ENCODE measurements around the gene CHST11.
A peak's percentile ranks its signal among the peaks of the same experiment; 100 is the strongest.
"Not testable (repeated sequence)": the region's sequence is repeated elsewhere in the genome, so short reads cannot be mapped to it uniquely, and the experiment has no call there.

CHST11 gene

DNA sequence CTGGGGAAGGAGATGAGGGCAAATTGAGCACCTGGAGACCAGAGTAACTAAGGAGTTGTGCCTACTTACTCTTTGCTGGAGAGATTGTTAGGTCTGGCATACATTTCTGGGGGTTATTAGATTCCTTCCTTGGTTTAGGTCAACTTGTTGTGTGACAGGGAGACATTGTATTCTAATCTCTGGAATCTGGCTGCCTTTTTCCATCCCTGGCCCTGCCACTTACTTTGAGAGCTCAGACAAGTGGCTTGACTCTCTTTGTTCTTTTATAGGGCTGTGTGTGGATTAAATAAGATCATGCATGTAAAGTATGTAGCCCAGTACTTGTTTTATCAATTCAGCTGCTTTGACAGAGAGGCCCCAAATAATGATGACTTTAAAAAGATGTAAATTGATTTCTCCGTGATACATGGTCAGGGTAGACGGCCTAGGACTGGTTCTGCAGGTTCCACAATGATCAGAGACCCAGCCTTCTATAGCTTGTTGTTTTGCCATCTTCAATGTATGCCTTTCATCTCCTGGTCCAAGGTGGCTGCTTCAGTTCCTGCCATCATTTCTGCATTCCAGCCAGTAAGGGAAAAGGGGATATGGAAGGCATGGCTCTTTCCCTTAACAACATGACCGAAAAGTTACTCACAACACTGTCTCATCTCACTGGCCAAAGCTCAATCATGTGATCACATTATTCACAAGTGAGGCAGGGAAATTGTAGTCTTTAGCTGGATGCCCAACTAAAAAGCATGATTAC lies 72.6 kb downstream of the CHST11 start:
- DNase-seq (ENCODE audit: low spot score), result no peak

DNA sequence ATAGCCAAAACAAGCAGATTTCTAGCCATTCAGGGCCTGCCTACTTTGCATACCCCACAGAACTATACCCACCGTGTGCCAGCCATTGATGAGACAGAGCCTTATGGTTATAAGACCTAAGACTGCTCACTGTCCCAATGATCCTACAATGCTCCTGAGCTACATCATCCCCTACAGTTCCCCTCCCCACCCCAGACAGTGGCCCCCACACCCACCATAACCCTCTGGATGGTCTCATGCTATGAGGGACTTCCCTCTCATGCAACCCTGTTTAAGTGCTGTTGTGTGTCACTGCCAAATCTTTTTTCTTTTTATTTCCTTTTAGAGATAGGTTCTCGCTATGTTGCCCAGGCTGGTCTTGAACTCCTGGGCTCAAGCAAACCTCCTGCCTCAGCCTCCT lies 75.9 kb downstream of the CHST11 start:
- no peak for DNase-seq (ENCODE audit: low spot score)

DNA sequence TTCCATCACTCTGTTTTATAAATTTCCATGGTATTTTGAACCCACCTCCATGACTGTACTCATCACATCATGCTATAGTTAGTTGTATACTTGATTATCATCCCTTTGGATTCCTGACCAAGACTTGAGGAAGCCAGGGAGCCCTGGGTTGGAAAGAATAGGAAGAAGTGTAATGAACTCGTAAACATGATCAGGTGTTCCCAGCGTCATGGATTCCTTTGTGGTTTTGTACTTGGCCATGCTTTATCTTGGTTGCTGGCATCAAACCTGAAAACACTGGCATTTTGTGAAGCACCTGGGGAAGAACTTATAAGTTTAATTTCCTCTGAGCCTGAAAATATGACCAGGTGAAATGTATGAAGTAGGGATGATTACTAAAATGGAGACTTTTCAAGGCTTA lies 76.4 kb downstream of the CHST11 start:
- no peak for DNase-seq (ENCODE audit: low spot score)

DNA sequence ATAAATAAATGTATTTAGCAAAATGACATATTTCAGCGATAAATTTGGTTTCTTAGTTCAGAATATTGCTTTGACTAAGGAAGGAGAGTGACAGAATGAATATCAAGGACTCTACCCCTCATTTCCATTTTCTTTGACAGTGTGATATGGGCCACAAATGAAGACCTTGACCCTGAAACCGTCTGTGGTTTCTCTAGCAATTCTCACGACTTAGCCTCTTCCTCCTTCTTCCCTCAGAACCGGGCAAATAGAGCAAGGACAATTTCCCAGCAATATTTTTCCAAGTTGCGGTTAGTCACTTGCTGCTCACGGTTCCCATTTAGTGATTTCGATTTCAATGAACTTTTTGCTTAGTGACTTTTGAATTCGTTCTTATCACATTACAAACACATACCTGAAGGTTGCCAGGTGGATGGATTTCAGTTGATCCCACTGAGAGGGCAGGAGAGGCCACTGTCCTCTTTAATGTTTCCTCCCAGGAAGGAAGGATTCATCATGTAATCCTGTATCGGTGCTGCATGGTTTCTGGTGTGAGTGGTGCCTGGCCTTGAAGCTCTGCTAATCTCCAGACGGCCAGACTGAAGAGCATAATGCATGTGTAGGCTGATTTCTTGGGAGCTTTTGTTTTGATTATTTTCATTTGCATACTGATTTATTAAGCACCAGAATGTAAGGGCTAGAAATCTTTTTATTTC lies 77.6 kb downstream of the CHST11 start:
- DNase-seq (ENCODE audit: low spot score), result no peak

DNA sequence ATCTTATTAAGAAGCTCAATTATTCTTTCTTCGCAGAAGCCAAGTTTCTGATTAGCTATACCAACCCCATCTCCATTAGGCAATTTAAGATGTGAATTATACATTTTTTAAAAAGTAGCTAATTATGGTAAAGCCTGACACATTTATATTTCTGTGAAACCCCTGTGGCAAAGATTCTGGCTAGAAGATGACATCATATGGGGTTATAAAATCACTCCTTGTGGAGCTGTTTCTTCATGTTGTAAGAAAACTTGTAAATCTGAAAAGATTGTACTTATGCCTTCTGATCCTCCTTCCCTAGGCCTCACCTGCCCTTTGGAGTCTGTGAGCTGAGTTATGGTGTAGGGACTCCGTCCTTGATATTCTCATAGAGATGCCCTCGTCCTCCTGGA lies 78.1 kb downstream of the CHST11 start:
- DNase-seq (ENCODE audit: low spot score), result no peak

DNA sequence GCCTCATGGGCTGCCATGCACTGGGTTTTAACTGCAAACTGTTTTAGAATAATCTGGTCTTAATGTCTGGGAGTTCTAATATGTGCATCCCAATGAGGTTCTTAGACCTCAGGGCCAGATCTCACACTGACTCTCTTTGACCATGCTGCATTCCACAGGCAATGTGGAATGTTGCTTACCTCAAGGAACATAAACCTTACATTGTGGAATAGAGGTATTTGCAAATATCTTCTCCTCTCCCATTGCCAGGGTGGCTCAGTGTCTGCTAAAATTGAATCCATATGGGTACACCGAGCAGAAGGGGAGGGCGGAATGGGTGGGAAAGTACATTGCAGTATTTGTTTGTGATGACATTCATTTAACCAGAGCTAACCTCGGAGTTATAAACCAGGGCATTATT lies 78.6 kb downstream of the CHST11 start:
- DNase-seq (ENCODE audit: low spot score), result no peak

DNA sequence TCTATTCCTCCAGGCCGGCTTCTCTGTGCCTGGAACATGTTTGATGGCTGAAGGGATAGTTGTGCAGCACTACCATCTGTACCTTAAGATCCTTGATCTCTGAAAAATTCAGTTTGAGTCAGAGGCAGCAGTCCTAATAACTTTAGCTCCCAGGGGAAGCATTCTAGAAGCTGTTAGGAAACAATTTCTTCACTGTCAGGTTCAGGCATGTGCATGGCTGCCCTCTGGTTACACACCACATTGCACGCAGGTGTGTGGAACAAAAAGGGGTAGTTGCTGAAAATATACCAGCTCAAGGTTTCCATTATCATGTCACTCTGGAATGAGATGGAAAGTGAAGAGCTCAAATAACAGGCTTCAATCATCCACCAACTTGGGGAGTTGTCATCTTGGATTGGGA lies 80.1 kb downstream of the CHST11 start:
- DNase-seq (ENCODE audit: low spot score), result no peak

DNA sequence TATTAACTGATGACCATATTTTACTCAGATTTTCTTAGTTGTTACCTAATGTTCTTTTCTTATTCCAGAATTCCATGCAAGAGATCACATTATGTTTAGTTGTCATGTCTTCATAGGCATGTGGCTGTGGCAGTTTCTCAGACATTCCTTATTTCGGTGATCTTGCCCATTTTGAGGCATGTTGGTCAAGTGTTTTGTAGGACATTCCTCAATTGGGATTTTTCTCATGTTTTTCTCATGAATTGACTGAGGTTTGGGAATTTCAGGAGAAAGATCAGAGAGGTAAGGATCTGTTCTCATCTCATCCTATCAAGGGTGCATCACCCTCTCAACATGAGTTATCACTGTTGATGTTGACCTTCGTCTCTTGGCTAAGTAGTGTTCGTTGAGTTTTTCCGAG lies 81.3 kb downstream of the CHST11 start:
- no peak for DNase-seq (ENCODE audit: low spot score)

DNA sequence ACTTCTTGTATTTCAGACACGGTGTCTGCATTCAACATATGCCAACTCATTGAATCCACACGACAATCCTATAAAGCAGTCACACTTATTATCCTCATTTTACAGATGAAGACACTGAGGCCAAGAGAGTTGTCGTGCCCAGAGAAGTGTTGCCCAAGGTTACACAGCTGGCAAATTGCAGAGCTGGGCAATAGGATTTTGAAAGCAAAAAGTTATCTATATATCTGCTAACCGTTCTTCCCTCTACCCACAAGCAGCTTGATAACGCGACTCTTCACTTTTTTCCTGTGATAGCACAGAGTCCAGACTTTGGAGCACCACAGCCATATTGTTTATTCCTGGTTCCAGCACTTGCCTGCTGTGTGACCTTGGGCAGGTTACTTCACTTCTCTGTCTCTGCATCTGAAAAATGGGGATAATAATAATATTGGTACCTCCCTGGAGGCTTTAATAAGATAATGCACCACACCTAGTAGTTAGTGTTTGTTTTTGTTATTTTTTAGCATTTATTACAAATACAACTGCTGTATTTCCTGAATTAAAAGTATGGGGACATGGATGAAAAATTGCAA lies 82.2 kb downstream of the CHST11 start:
- DNase-seq (ENCODE audit: low spot score), result no peak

DNA sequence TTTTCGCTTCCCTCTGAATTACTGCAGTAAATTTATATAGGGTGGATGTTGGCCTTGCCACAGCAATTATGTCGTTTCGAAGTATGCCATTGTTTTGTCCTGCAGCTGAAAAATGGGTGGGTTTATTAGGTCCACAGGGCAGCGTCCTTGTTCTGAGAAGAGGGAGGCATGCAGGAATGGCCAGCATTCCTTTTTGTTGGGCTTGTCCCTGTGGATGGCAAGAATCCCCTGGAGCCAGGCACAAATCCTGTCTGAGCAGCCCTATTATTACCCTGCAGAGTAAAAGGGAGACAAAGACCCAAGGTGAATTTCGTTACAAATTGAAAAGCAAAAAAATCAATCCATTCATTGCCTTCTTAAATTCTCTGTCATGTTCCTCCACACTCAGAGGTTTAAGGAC lies 88.1 kb downstream of the CHST11 start:
- no peak for DNase-seq (ENCODE audit: low spot score)

DNA sequence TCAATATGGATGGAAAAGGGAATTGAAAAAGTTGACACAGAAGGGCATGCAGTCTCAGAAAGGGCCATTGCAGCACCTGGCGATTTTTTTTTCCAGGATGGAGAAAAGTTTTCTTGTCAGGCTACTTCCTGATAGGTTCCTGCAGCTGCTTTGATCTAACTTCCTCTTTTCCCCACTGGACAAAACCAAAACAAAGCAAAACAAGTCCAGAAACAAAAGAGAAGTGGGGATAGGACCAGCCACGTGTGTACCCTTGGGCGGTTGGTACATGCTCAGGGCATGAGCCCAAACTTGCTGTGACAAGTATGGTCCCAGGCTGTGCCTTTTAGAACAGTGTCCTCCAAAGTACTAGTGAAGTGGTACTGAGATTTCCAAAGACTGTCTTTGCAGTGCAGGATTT lies 89.8 kb downstream of the CHST11 start:
- DNase-seq (ENCODE audit: low spot score), result no peak

DNA sequence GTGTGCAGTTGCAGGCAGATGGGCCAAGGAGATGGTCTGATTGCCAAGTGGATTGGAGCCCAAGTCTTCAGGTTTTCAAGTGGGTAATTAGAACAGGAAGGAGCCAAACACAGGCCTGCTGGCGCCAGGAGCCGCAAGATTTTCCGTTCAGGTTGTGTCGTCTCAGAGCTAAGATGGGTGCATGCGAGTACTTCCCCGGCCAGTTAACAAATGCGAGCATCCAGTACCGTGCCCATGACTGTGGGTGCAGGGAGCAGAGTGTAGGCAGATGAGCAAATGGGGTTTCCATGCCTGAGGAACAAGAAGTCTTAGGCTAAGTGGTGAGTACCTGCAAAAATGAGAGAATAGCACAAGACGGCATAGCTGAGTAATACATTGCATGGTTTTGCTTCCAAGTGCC lies 90.5 kb downstream of the CHST11 start:
- no peak for DNase-seq (ENCODE audit: low spot score)

DNA sequence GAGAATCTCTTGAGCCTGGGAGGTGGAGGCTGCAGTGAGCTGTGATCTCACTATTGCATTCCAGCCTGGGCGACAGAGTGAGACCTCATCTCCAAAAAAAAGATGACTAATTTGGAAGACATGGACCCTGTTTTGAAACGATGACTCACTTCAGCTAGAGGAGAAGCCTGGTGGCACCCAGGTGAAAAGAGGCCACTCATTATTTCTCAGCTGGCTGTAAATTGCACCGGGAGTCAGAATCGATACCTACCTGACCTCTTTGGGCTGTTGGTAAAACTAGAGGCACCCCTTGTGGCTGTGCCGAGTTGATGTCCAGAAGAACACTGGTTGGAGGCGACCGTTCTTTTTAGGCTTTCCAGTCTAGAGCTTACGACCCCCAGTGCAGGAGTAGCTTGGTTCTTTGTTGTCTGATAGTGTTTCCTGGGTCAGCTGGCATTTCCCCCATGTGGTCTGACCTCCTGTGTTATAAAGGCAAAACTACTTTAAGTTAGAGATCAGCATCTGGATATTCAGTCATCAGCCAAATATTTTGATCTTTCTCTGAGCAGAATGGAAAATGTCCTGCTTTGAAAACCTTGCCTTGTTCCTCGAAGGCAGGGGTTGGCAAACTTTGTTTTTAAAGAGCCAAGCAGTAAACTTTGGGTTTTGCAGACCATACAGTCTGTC lies 93.2 kb downstream of the CHST11 start:
- no peak for DNase-seq (ENCODE audit: low spot score)

DNA sequence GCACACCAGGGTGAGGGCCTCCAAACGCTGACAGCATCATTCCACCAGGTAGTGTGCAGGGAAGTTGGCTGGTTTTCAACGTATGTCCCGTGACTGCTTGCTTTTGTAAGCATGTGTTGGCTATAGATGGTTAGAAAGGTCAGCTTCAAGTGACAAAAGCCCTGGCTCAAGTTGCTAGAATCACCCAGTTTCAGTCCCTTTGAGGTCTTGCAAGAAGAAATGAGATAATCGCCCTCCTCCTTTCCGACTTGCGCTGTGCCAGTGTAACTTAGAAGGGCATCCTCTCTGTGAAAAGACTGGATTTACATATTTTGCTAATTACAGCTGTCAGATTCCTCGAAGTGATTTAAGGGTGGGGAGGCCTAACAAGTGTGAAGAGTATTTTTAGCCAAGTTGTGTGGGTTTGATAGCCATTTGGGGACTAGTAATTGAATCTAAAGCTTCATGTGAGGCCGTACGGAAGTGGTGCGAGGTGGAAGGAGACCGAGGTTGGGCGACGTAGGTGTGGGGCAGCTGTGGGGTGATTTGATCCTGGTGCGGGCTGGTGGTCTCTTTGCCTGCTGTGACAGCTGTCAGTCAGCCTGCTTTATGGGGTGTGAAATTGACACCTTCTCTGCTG lies 94.7 kb downstream of the CHST11 start:
- DNase-seq (ENCODE audit: low spot score), result no peak

DNA sequence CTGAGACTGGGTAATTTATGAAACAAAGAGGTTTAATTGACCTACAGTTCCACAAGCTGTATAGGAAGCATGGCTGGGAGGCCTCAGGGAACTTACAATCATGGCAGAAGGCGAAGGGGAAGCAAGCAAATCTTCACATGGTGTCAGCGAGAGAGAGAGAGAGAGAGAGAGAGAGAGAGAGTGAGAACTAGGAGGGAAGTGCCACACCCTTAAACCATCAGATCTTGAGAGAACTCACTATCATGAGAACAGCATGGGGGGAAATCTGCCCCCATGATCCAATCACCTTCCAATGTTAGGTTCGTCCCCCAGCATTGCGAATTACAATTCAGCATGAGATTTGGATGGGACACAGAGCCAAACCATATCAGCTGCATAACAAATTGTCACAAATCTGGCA lies 96.7 kb downstream of the CHST11 start:
- no peak for DNase-seq (ENCODE audit: low spot score)

DNA sequence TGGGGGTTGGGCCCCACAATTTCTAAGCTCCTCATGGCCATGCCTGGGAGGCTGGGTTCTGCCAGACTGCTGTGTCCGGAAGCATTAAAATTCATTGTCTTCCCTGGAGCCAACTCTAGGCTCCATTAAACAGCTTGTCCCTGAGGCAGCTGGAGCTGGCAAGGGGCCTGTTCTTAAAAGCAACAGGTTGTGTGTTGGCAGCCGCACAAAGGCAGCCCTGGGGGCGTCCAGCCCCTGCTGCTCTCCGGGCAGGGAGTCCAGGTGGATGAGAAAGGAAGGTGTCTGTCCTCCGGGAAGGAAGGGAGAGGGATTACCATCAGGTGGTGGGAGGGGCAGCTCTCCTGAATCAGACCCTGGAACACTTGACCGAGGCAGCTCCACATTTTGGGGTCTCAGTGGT lies 98.9 kb downstream of the CHST11 start:
- DNase-seq (ENCODE audit: low spot score), result peak; percentile 42

DNA sequence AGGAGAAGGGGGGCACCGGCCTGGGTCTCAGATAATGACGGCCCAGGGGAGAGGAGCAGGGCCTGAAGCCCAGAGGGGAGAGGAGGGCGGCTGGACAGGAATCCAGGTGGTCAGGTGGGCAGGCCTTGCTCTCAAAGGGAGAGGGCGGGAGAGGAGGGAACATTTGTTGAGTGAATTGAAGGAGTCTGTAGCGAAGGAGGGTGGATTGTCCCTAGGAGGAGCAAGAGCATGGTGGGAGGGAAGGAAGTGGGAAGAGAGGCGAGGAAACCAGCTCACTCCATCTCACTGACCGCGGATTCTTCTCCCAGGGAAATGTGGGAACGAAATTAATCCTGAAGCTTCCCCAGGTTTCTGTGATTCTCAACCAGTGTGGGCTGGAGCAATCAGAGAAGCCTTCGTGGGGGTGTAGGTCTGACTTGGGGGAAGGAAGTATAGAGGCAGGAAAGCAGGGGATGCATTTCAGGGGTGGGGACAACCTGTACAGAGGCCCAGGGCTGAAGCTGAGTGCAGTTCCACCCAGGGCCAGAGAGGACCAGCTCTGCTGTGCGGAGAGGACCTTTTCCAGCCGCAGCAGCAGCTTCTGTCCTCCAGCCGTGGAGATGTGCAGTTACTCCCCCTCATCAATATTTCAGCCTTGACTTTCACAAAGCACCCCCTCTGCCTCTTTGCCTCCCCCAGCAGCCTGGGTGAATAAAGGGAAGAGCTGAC lies 100.9 kb downstream of the CHST11 start:
- no peak for DNase-seq (ENCODE audit: low spot score)

DNA sequence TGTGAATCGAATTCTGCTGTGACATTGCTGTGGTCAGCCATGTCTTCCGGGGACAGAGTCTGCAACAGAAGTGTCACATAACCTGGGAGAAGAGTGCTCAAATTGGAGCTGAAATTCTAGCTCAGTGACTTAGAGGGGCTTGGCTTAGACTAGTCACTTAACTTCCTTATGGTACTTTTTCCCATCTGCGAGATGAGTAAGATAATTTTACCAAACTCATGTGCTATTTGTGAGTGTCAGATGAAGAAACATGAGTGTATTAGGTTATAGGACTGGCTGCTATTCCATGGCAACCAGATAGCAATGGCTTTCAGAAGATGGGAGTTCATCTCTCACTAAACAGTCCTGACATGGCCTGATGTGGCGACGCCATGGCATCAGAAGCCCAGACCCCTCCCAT lies 104.1 kb downstream of the CHST11 start:
- no peak for DNase-seq (ENCODE audit: low spot score)

DNA sequence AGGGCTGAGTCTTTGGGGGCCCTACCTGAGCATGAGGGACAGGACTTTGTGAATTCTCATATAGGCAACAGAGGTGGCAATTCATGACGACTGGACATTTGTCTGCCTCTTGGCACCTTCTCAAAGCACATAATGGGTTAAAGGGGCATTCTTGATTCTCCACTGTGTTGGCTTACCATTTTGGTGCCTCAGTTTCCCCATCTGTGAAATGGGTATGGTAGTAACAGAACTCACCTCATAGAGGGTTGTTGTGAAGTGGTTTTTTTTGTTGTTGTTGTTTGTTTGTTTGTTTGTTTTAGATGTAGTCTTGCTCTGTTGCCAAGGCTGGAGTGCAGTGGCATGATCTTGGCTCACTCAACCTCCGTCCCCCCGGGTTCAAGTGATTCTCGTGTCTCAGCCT lies 106.0 kb downstream of the CHST11 start:
- no peak for DNase-seq (ENCODE audit: low spot score)

DNA sequence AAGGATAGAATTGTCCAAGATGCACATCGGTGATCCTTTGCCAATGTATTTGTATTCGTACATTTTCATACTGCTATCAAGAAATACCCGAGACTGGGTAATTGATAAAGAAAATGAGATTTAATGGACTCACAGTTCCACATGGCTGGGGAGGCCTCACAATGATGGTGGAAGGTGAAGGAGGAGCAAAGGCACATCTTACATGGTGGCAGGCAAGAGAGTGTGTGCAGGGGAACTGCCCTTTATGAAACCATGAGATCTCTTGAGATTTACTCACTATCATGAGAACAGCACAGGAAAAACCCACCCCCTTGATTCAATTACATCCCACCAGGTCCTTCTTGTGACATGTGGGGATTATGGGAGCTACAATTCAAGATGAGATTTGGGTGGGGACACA lies 107.9 kb downstream of the CHST11 start:
- not testable (repeated sequence) for DNase-seq (ENCODE audit: low spot score)

DNA sequence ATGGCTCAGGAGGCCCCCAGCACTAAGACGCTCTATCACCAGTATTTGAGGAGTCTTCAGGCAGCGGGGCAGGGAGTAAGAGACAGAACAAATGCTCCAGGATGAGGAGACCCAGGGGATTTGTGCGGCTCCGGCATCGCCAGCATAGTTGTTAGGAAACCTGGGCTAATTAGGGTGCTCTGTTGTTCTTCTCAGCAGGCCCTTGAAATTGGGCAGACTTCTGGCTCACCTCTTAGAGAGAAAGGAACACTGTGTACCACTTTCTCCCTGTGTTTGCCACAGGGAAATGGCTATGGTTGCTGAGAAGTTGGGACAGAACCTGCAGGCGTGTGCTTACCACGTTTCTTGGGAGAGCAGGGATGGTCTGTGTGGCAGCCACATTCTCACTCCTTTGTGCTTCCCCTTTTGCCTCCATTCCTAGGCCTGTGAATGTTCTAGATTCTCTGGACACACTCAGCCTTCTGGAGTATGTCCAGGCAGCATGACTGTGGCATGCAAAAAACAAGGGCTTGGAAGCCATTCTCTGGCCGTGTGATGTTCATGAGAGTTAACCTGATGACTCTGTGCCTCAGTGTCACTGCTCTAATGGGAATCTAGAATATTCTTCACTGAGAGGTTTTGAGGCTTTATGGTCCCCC lies 109.0 kb downstream of the CHST11 start:
- DNase-seq (ENCODE audit: low spot score), result no peak
